HEK293 (cell line): ENCODE data around the gene CLDN24.

ENCODE experiments used
- CTCF ChIA-PET: fragments of 350-600 bp; formaldehyde crosslinking; extraction: SDS; loops from one replicate; lab custom pipeline; 2021; ENCODE audit warnings: antibody characterized with exemption; lab: Yijun Ruan, JAX
- POLR2A ChIA-PET: fragments of 300-600 bp; formaldehyde crosslinking; extraction: SDS; loops from one replicate; lab custom pipeline; 2020; ENCODE audit warnings: antibody characterized with exemption, inconsistent platforms; lab: Yijun Ruan, JAX
- H3K27ac ChIP-seq: fragments of 200-500 bp; sonication (Bioruptor generic); 2 replicates; pipeline ENCODE4 v1.5.1; 2014; ENCODE audit warnings: low read depth, low read length, control low read depth, inconsistent platforms; ENCODE audit errors: extremely low read depth
- H3K36me3 ChIP-seq, 2 experiments: fragments of 200-500 bp in 1 of 2; sonication (Bioruptor generic) in 1 of 2; 1 replicate in 1 of 2; 2 replicates in 1 of 2; pipeline ENCODE4 v1.5.1; 2014 to 2017; ENCODE audit warnings: inconsistent platforms in 2 of 2, low read length in 2 of 2; ENCODE audit not compliant: control insufficient read depth in 2 of 2, insufficient read depth in 1 of 2
- H3K4me1 ChIP-seq: fragments of 200-500 bp; sonication (Bioruptor generic); 2 replicates; pipeline ENCODE4 v1.5.1; 2014; ENCODE audit warnings: mild to moderate bottlenecking, low read length, inconsistent platforms; ENCODE audit not compliant: control insufficient read depth, insufficient read depth
- H3K4me3 ChIP-seq: 2 replicates; pipeline ENCODE4 v1.5.1; 2011; ENCODE audit warnings: low read depth, mild to moderate bottlenecking, control low read depth, low read length, moderate library complexity
- H3K9me3 ChIP-seq: fragments of 200-500 bp; sonication (Bioruptor generic); 2 replicates; pipeline ENCODE4 v1.5.1; 2014; ENCODE audit warnings: low read depth, low read length, inconsistent platforms; ENCODE audit not compliant: control insufficient read depth, insufficient read depth
- PRDM1 ChIP-seq: fragments of 450-650 bp; formaldehyde crosslinking; IDR thresholded peaks from 2 replicates; pipeline ENCODE4; 2016; ENCODE audit warnings: missing biosample characterization, missing genetic modification characterization
- ZBTB48 ChIP-seq: fragments of 450-650 bp; formaldehyde crosslinking; IDR thresholded peaks from 2 replicates; pipeline ENCODE4 v1.5.1; 2016; ENCODE audit warnings: missing biosample characterization, missing genetic modification characterization
- ZNF530 ChIP-seq: fragments of 450-650 bp; formaldehyde crosslinking; IDR thresholded peaks from 2 replicates; pipeline ENCODE4 v1.5.1; 2016; ENCODE audit warnings: low read depth, missing biosample characterization, missing genetic modification characterization
- ZNF571 ChIP-seq: fragments of 450-650 bp; formaldehyde crosslinking; IDR thresholded peaks from 2 replicates; pipeline ENCODE4 v1.5.0; 2017; ENCODE audit warnings: missing biosample characterization, missing genetic modification characterization
- ZNF707 ChIP-seq: fragments of 450-650 bp; formaldehyde crosslinking; IDR thresholded peaks from 2 replicates; pipeline ENCODE4 v1.5.1; 2016; ENCODE audit warnings: missing biosample characterization, missing genetic modification characterization
- ZNF747 ChIP-seq: fragments of 450-650 bp; formaldehyde crosslinking; IDR thresholded peaks from 2 replicates; pipeline ENCODE4 v1.5.1; 2016; ENCODE audit warnings: missing biosample characterization, missing genetic modification characterization
- ZNF768 ChIP-seq: fragments of 450-650 bp; formaldehyde crosslinking; IDR thresholded peaks from 2 replicates; pipeline ENCODE4 v1.5.1; 2018; ENCODE audit warnings: missing biosample characterization, mild to moderate bottlenecking, missing genetic modification characterization
- TF ChIP-seq, protein P1 (sequence below): fragments of 450-650 bp; formaldehyde crosslinking; IDR thresholded peaks from 2 replicates; pipeline ENCODE4 v1.5.1; 2016; ENCODE audit warnings: missing biosample characterization, missing genetic modification characterization, borderline replicate concordance
- TF ChIP-seq, protein P2 (sequence below): fragments of 450-650 bp; formaldehyde crosslinking; IDR thresholded peaks from 2 replicates; pipeline ENCODE4 v1.5.0; 2017; ENCODE audit warnings: missing biosample characterization, missing genetic modification characterization, borderline replicate concordance
- TF ChIP-seq, protein P3 (sequence below): fragments of 450-650 bp; formaldehyde crosslinking; IDR thresholded peaks from 2 replicates; pipeline ENCODE4; 2016; ENCODE audit warnings: missing biosample characterization, missing genetic modification characterization
- TF ChIP-seq, protein P4 (sequence below): sonication (generic); formaldehyde crosslinking; IDR thresholded peaks from 2 replicates; pipeline ENCODE4 v1.8.1; 2022; ENCODE audit warnings: mild to moderate bottlenecking, moderate library complexity, missing genetic modification reagents
- TF ChIP-seq, protein P5 (sequence below): fragments of 450-650 bp; formaldehyde crosslinking; IDR thresholded peaks from 2 replicates; pipeline ENCODE4 v1.5.1; 2016; ENCODE audit warnings: missing biosample characterization, missing genetic modification characterization
- TF ChIP-seq, protein P6 (sequence below): fragments of 450-650 bp; formaldehyde crosslinking; IDR thresholded peaks from 2 replicates; pipeline ENCODE4 v1.5.1; 2016; ENCODE audit warnings: missing biosample characterization, missing genetic modification characterization

CLDN24 gene

DNA sequence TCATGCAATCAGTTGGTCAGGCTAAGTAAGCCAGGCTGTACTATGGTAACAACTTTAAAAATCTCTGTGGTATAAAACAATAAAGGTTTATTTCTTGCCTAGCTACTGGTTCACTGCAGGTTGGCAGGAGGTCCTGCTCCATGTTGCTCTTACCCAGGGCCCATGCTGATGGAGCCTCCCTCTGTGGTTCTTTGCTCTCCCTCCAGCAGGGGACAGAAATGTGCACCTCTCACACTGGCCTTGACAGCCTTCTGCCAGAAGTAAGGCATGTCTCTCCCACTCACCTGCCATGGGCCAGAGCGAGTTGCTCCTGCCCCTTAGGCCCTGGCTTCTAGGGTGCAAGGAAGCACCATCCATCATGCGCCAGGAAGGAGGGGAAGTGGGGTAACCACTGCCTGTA lies 33.3 kb downstream of the CLDN24 start (continued):
- TF ChIP-seq, protein P1, sequence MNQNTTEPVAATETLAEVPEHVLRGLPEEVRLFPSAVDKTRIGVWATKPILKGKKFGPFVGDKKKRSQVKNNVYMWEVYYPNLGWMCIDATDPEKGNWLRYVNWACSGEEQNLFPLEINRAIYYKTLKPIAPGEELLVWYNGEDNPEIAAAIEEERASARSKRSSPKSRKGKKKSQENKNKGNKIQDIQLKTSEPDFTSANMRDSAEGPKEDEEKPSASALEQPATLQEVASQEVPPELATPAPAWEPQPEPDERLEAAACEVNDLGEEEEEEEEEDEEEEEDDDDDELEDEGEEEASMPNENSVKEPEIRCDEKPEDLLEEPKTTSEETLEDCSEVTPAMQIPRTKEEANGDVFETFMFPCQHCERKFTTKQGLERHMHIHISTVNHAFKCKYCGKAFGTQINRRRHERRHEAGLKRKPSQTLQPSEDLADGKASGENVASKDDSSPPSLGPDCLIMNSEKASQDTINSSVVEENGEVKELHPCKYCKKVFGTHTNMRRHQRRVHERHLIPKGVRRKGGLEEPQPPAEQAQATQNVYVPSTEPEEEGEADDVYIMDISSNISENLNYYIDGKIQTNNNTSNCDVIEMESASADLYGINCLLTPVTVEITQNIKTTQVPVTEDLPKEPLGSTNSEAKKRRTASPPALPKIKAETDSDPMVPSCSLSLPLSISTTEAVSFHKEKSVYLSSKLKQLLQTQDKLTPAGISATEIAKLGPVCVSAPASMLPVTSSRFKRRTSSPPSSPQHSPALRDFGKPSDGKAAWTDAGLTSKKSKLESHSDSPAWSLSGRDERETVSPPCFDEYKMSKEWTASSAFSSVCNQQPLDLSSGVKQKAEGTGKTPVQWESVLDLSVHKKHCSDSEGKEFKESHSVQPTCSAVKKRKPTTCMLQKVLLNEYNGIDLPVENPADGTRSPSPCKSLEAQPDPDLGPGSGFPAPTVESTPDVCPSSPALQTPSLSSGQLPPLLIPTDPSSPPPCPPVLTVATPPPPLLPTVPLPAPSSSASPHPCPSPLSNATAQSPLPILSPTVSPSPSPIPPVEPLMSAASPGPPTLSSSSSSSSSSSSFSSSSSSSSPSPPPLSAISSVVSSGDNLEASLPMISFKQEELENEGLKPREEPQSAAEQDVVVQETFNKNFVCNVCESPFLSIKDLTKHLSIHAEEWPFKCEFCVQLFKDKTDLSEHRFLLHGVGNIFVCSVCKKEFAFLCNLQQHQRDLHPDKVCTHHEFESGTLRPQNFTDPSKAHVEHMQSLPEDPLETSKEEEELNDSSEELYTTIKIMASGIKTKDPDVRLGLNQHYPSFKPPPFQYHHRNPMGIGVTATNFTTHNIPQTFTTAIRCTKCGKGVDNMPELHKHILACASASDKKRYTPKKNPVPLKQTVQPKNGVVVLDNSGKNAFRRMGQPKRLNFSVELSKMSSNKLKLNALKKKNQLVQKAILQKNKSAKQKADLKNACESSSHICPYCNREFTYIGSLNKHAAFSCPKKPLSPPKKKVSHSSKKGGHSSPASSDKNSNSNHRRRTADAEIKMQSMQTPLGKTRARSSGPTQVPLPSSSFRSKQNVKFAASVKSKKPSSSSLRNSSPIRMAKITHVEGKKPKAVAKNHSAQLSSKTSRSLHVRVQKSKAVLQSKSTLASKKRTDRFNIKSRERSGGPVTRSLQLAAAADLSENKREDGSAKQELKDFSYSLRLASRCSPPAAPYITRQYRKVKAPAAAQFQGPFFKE (tag by site-specific recombination) = no peak
- TF ChIP-seq, protein P2, sequence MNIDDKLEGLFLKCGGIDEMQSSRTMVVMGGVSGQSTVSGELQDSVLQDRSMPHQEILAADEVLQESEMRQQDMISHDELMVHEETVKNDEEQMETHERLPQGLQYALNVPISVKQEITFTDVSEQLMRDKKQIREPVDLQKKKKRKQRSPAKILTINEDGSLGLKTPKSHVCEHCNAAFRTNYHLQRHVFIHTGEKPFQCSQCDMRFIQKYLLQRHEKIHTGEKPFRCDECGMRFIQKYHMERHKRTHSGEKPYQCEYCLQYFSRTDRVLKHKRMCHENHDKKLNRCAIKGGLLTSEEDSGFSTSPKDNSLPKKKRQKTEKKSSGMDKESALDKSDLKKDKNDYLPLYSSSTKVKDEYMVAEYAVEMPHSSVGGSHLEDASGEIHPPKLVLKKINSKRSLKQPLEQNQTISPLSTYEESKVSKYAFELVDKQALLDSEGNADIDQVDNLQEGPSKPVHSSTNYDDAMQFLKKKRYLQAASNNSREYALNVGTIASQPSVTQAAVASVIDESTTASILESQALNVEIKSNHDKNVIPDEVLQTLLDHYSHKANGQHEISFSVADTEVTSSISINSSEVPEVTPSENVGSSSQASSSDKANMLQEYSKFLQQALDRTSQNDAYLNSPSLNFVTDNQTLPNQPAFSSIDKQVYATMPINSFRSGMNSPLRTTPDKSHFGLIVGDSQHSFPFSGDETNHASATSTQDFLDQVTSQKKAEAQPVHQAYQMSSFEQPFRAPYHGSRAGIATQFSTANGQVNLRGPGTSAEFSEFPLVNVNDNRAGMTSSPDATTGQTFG = no peak

DNA sequence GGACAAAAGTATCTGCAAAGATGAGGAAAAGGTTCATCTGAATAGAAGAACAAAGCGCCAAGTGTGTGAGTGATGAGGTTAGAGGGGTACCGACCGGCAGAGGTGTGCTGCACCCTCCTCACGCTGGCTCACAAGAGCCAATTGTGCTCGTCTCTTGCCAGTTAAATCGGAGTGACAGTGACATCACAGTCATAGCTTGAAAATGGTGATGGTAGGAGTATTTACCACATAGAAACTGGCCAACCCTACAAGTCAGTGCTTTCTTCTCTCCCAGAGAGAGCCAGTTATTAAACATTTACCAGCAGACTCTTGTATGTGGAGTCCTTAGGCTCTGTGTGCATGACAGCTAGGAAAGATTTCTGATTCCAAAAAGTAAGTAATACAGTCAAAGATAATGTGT lies 34.5 kb downstream of the CLDN24 start:
- no peak for TF ChIP-seq ZNF707 (tag by site-specific recombination)
- no peak overlapping the region for H3K27ac ChIP-seq
- POLR2A ChIA-PET = no interaction called here
- H3K36me3 ChIP-seq = peaks cover 4 to 62% of the 10 kb centered on the region in 2 experiments; a peak in 2 of 3 replicates
- H3K4me1 ChIP-seq = no peaks in the 10 kb centered on the region
- no peaks in the 10 kb centered on the region for H3K9me3 ChIP-seq
- CTCF ChIA-PET = no interaction called here
- no peak overlapping the region for H3K4me3 ChIP-seq

DNA sequence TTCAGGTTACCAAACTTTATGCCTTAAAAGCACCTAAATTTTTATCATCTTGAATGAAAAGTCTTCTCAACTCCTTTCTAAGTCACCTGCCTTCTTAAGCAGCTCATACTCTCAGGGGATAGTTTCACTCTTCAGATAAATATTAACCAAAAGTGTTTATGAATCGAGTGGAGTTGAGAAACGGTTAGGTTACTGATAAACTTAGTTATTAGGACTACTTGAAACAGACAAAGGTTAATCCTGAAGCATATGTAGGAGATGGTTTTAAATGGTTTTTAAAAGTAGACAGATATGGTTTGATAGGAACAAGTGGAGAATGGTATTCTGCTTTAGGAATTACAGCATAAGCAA lies 34.9 kb downstream of the CLDN24 start:
- no peaks in the 10 kb centered on the region for H3K4me1 ChIP-seq
- no peak overlapping the region for H3K4me3 ChIP-seq
- CTCF ChIA-PET = no interaction called here
- TF ChIP-seq, protein P3, sequence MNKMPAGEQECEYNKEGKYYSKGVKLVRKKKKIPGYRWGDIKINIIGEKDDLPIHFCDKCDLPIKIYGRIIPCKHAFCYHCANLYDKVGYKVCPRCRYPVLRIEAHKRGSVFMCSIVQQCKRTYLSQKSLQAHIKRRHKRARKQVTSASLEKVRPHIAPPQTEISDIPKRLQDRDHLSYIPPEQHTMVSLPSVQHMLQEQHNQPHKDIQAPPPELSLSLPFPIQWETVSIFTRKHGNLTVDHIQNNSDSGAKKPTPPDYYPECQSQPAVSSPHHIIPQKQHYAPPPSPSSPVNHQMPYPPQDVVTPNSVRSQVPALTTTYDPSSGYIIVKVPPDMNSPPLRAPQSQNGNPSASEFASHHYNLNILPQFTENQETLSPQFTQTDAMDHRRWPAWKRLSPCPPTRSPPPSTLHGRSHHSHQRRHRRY (tag by site-specific recombination) = no peak
- TF ChIP-seq ZBTB48 (no peak), ZNF747 (no peak)
- H3K36me3 ChIP-seq = peaks cover 4 to 66% of the 10 kb centered on the region in 2 experiments
- no peaks in the 10 kb centered on the region for H3K9me3 ChIP-seq
- no peak overlapping the region for H3K27ac ChIP-seq
- POLR2A ChIA-PET = no interaction called here

DNA sequence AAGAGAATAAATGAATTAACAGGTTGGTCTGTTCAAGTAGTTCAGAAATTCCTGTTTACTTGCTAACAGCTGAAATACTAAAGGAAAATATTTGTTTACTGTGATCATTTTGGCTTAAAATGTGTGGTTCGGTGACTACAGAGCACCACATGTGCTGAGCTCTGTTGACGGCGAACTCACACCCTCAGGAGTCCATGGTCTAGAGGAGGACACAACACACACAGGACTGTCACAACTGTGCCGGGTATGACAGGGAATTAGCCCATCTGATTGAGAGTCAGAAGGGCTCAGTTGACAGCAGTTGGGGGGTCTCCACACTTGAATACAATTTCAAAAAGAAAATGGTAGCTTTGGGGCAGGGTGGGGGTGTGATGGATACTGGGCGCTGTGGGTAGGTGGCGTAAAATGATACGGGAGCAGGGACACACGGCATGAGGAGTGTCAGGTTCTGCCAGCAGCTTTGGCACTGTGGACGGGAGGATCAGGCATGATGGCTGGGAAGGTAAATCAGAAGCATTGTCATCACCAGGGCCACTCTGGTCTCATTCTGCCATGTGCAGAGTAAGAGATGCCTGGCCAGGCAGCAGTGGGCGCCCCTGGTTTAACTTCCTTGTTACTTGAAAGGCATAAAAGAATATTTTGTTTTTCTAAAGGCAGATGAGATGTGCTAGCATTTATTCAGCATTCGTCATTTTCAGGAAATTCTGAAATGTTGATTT lies 35.5 kb downstream of the CLDN24 start:
- H3K36me3 ChIP-seq = peaks cover 4 to 69% of the 10 kb centered on the region in 2 experiments
- POLR2A ChIA-PET = no interaction called here
- no peak for TF ChIP-seq ZNF768
- TF ChIP-seq ZNF530 (tag by site-specific recombination) = no peak
- no peak for TF ChIP-seq PRDM1 (tag by site-specific recombination)
- TF ChIP-seq, protein P4, sequence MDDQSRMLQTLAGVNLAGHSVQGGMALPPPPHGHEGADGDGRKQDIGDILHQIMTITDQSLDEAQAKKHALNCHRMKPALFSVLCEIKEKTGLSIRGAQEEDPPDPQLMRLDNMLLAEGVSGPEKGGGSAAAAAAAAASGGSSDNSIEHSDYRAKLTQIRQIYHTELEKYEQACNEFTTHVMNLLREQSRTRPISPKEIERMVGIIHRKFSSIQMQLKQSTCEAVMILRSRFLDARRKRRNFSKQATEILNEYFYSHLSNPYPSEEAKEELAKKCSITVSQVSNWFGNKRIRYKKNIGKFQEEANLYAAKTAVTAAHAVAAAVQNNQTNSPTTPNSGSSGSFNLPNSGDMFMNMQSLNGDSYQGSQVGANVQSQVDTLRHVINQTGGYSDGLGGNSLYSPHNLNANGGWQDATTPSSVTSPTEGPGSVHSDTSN (CRISPR knock-in tag) = no peak
- TF ChIP-seq, protein P5, sequence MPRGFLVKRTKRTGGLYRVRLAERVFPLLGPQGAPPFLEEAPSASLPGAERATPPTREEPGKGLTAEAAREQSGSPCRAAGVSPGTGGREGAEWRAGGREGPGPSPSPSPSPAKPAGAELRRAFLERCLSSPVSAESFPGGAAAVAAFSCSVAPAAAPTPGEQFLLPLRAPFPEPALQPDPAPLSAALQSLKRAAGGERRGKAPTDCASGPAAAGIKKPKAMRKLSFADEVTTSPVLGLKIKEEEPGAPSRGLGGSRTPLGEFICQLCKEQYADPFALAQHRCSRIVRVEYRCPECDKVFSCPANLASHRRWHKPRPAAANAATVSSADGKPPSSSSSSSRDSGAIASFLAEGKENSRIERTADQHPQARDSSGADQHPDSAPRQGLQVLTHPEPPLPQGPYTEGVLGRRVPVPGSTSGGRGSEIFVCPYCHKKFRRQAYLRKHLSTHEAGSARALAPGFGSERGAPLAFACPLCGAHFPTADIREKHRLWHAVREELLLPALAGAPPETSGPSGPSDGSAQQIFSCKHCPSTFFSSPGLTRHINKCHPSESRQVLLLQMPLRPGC = no peak
- TF ChIP-seq ZNF571 = no peak
- TF ChIP-seq, protein P6, sequence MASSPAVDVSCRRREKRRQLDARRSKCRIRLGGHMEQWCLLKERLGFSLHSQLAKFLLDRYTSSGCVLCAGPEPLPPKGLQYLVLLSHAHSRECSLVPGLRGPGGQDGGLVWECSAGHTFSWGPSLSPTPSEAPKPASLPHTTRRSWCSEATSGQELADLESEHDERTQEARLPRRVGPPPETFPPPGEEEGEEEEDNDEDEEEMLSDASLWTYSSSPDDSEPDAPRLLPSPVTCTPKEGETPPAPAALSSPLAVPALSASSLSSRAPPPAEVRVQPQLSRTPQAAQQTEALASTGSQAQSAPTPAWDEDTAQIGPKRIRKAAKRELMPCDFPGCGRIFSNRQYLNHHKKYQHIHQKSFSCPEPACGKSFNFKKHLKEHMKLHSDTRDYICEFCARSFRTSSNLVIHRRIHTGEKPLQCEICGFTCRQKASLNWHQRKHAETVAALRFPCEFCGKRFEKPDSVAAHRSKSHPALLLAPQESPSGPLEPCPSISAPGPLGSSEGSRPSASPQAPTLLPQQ = no peak

More for the DNA sequence above, 35.5 kb downstream of the CLDN24 start:
- no peak overlapping the region for H3K27ac ChIP-seq
- H3K9me3 ChIP-seq = no peaks in the 10 kb centered on the region
- CTCF ChIA-PET = no interaction called here
- H3K4me1 ChIP-seq = no peaks in the 10 kb centered on the region
- H3K4me3 ChIP-seq = no peak overlapping the region
